Activated CD4-positive, alpha-beta T cell treated with anti-CD3 and anti-CD28 coated beads, Interleukin-2, Interleukin-4, amounts not matched to agents 100 ng/mL and 50 ng/mL, durations not matched to agents 16 hours and 8 hours (primary cell): ENCODE data around the gene ZNF641.

ENCODE experiments used
- DNase-seq: peaks from one replicate; pipeline ENCODE4 v3.0.0-alpha.2; 2020; ENCODE audit warnings: low spot score

Gene ZNF641

GRCh38 chr12:48350249-48351021 lies at the start of gene ZNF641:
ZNF641 (minus strand) TSS chr12:48350919; CDS start chr12:48348090, 2,829 bp downstream.
- DNase-seq = peak; percentile 71

GRCh38 chr12:48390026-48390425 lies 39.3 kb upstream of the ZNF641 start:
- DNase-seq = no peak

DNA sequence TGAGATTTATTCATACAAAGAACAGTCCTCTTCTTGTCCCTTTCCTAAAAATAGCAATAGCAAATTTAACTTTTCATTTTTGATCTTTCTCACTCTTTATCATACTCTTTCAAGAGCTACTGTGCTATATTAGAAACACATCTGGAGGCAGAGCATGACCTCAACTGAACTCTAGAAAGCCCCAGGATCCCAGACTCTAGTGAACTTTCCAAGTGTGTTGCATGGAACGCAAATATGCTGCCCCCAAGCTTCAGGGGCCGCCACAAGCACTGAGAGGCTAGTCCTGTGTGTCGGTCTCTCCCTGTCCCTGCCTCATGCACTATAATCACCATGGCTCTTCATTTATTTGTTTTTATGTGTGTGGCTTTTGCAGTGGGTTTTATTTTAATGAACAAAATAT lies 38.7 kb upstream of the ZNF641 start:
- DNase-seq = no peak

DNA sequence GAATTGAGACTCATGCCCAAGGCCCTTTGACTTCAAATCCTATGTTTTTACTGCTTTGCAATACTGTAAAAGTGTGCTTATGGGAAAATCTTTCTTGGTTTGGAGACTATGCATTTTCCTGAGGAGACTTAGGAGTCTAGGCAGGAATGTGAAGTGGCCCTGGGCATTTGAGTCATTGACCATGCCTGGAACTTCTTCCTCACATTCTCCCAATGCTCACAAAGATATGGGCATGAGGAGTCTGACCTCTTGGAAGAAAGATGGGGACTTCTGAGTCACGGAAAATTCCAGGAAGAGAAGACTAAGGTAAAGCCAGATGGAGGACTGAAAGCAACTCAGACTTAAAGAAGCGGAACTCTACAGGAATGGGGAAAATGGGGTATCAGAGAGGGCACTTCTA lies 38.2 kb upstream of the ZNF641 start:
- no peak for DNase-seq

DNA sequence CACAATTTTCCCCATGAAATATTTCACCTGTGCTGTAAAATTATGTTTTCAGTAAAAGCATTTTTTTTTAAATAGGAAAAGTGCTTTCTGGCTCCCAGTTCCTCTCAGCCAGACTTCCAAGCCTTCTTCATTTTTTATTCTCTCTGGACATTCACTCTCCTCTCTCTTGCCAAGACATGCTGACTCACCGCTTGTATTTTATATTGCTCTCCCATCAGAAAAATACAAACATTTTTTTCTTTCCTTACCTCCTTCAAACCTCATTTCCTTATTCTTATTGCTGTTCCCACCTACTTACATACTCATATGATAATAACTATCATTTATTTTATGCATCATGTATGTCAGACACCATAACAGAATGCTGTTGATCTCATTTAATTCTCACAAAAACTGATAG lies 37.7 kb upstream of the ZNF641 start:
- DNase-seq = no peak

DNA sequence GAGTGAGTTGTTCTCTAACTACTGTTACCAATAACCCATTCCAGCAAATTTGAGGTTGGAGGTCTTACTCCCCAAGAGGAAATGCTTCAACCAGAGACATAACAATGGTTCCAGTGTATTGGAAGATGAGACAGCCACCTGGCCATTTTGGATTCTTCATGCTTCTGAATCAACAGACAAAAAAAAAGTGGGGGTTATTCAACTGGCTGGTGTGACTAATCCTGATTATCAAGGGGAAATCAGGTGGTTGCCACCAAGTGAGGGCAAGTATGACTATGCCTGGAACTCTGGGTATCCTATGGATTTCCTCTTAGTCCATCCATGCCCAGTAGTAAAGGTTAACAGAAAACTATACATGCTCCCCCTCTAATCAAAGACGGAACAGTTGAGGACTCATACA lies 29.9 kb upstream of the ZNF641 start:
- DNase-seq = no peak

DNA sequence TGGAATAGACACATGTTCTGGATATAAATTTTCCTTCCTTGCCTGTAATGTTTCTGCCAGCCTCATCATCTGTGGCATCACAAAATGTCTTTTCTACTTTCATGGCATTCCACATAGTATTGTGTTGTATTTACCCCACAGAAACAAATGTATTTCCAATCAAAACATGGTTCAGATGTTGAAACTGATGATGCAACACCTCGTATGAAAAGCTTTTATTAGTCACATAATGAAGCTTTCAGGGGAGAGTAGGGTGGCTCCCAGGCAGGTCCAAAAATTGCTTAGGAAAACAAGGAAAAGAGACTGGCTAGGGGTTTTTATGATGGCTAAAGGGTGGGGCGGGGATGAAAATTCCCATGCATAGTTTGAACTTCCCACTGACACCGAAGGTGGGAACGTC lies 29.1 kb upstream of the ZNF641 start:
- DNase-seq = no peak

GRCh38 chr12:48377646-48378045 lies 26.9 kb upstream of the ZNF641 start:
- no peak for DNase-seq

DNA sequence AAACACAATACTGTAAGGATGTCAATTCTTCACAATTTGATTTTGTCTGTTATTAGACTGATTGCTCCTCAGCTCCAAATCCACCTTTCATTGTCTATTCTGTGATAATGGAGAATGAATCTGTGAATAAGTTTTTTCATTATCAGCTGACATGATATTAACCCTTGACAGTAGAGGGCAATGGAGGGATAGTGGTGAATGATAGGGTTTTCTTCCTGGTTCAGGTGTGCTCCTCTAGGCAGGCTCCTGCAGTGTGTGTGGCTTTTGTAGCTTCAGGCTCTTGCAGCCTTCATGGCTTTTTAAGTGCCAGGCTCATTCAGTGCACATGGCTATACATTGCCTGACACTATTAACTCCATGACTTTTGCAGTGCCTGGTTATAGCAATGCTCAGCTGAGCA lies 23.4 kb upstream of the ZNF641 start:
- no peak for DNase-seq

- no peak for DNase-seq
Observed at GRCh38 chr12:48366131-48366530, 15.4 kb upstream of the ZNF641 start.

GRCh38 chr12:48361664-48362339 lies 11.1 kb upstream of the ZNF641 start:
- no peak for DNase-seq

DNA sequence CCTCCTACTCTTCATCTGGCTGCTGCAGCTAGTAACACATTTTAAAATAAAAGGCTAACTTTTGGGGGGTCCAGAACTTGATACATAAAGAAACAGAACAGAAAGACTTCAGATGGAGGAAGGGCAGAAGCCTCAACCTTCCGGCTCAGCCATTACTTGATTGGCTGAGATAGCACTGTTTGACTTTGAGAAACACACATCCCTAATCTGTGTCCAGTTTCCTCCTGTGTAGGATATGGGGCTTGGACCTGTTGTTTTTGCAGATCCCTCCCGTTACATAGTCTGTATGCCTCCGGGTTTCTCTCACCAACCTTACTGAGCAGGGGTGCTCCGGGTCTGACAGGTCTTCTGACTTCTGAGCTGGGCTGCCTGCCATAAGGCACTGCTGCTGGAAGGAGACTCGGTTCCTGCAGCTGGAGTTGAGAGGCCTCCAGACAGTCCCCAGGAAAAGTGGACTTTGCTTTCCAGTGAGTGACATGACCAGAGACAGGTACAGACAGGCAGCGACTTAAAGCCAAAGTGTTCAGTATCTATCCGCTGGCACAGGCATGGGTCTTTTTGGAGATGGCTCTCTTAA lies 8.3 kb upstream of the ZNF641 start:
- DNase-seq = no peak

DNA sequence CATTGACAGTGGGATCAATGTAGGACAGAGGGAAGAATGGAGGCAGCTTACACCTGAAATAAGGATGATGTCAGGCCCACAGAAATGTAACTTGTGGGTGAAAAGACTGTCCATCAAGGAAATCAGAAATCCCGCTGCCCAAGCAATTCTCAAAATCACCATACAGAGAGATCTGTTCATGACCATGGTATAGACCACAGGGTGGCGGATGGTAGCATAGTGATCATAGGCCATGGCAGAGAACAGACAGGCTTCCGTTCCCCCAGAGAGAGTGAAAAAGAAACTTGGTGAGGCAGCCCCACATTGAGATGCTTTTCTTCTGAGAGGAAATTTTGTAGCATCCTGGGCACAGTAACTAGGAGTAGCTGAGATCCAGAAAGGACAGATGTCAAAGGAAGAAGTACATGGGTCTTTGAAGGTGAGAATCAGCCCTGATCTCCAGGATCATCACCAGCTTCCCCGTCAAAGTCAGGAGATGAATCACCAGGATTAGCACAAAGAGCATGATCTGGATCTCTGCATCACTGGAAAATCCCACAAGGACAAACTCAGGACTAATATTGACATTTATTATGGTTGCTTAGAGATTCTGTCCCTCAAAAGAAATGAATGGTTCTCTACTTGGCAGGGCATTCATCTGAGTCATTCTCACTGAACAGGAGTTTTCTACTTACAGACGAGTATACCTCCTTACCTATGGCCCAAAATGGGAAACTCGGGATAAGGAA lies 5.5 kb upstream of the ZNF641 start:
- no peak for DNase-seq

DNA sequence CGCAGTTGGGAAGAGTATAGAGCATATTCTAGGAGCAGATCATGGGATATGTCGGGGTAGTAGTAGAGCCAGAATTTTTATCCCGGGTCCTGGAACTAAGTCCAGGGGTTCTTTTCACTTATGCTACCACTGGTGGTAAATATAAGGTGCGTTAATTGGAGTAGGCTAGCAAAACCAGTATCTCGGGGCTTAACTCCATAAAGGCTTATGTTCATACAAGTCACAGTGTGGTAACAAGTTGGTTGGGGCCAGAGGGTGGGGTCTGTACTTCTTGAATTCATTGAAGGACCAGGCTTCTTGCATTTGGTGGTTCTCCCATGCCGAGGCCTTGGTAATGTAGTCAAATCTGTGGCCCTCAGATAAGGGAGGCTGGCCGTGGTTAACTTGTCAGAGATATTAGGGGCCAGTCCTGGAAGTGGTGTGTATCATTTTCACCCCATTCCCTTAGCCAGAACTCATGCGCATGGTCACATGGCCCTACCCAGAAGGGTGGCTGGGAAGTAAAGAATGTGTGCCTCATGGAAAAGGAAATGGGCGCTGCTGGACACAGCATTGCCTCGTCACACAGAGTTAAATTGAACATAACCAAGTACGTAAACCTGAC lies 1.5 kb upstream of the ZNF641 start:
- DNase-seq = no peak

- no peak for DNase-seq
Observed at GRCh38 chr12:48351022-48351708, 446 bp upstream of the ZNF641 start.

- DNase-seq = no peak
Observed at GRCh38 chr12:48349471-48349870, 1.2 kb downstream of the ZNF641 start.

GRCh38 chr12:48342980-48343379 lies 7.7 kb downstream of the ZNF641 start:
- DNase-seq = no peak

GRCh38 chr12:48340943-48341342 lies 9.8 kb downstream of the ZNF641 start:
- no peak for DNase-seq

DNA sequence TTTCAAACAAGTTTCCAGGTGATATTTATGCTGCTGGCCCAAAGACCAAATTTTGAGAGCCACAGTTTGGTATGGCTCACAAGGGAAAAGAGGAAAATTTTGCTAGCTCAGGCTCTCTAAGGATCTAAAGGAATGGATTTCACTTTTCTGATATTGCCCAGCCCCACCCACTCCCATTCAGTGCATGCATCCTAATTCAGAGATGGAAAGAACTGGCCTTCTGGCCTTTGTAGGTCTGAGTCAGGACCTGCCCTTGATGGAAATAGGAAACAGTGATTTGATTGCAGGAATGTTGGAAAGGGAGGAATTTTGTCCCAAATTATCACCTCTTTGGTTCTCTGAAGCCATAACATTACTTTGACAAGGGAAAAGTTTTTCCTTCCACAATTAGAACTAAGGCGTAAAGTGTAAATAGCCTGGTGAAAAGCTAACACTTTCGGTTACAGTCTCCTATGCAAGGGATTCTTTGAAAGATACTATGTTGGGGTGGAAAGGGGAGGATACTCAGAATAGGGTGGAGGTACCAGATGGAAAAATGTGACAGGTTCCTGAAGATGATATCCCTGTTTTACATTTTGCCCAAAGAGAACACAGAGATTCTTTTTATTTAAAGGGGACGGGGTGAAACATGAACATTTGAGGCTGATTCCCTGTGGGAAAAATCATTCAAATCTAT lies 11.1 kb downstream of the ZNF641 start:
- no peak for DNase-seq

DNA sequence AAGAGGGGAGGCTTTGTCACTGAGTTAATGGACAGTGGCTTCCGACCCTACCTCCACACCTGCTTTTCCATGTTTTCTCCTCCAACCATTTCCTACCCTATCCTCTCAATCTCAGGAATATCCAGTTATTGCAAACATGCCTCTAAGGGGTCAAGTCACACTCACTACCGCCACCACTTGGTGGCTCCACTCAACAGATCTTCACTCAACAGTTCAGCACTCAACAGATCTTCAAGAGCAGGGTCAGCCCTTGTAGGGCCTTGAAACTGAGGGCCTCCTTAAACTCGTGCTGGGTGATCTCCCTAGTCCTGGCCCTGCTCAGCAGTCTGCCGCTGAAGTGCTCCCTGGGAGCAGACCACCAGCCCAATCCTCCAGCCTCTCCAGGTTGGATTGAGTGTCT lies 14.2 kb downstream of the ZNF641 start:
- no peak for DNase-seq

DNA sequence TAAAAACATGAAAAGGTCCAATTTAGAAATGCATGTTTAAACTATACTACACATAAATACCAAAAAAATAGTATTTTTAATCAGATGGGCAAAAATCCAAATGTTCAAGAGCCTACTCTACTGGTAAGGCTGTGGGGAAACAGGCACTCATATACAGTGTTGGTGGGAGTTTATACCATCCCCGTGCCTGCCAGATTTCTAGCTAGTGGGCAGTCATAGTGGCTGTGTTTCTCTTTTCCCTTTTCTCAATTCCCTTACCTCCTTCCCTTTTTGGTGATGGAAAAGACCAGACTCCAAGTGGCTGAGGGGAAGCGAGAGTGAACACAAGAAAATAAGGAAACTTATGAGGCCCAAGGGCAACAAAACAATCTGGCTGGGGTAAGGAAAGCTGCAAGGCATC lies 14.7 kb downstream of the ZNF641 start:
- no peak for DNase-seq
